ENCODE results near the gene SRGN. TPM values are rescaled to one million over a fixed set of nuclear protein-coding genes. Genes with fewer than 3 reads are reported as not detected.

SRGN gene
- total and polyA plus RNA-seq, 10 of the 15 experiments (the other 5 are each of a cell fraction or from before 2014, with no cell fraction given): 382 to 2,414 (median 885) TPM

GRCh38 chr10:69104994-69105790 is 17.3 kb downstream of the SRGN start (continued):
- TF ChIP-seq PRDM15 (CRISPR knock-in tag; IDR thresholded peaks at IDR 0.05) (peak; percentile 11; the same call in 1 of the 2 replicates), DPF2 (IDR thresholded peaks at IDR 0.05) (no peak), SRF (IDR thresholded peaks at IDR 0.05; ENCODE audit: low read depth in 2 of 2, low read length in 2 of 2) (no peak), SPI1 (IDR thresholded peaks at IDR 0.05; ENCODE audit: borderline replicate concordance, insufficient read depth, low read depth, low read length) (no peak), CEBPB (IDR thresholded peaks at IDR 0.05; ENCODE audit: borderline replicate concordance in 1 of 2, low read depth in 2 of 2, low read length in 2 of 2) (no peak), SMC3 (IDR thresholded peaks at IDR 0.05; ENCODE audit: borderline replicate concordance, low read length) (peak; percentile 9; the same call in 1 of the 2 replicates), CBX5 (IDR thresholded peaks at IDR 0.05; ENCODE audit: low read depth) (no peak), CBX3 (IDR thresholded peaks at IDR 0.05; ENCODE audit: borderline replicate concordance, low read depth) (no peak), YBX1 (IDR thresholded peaks at IDR 0.05) (no peak), ZZZ3 (IDR thresholded peaks at IDR 0.05; ENCODE audit: control insufficient read depth, insufficient read length, low read depth) (no peak), NRF1 (conservative IDR thresholded peaks at IDR 0.05; ENCODE audit: low read depth, low read length) (no peak), ZBTB4 (CRISPR knock-in tag; IDR thresholded peaks at IDR 0.05) (peak; percentile 11; the same call in 1 of the 2 replicates), MLLT1 (IDR thresholded peaks at IDR 0.05) (no peak), SREBF2 (IDR thresholded peaks at IDR 0.05; ENCODE audit: low read length) (no peak), IKZF2 (IDR thresholded peaks at IDR 0.05) (no peak), ESRRA (IDR thresholded peaks at IDR 0.05; ENCODE audit: low read length) (no peak), SREBF1 (IDR thresholded peaks at IDR 0.05; ENCODE audit: low read length) (no peak)
- TF ChIP-seq, protein P1, sequence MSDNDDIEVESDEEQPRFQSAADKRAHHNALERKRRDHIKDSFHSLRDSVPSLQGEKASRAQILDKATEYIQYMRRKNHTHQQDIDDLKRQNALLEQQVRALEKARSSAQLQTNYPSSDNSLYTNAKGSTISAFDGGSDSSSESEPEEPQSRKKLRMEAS (IDR thresholded peaks at IDR 0.05; ENCODE audit: low read depth, low read length): no peak
- TF ChIP-seq, protein P2, sequence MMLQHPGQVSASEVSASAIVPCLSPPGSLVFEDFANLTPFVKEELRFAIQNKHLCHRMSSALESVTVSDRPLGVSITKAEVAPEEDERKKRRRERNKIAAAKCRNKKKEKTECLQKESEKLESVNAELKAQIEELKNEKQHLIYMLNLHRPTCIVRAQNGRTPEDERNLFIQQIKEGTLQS (IDR thresholded peaks at IDR 0.05; ENCODE audit: borderline replicate concordance, extremely low read depth, low read depth, low read length): no peak

All from GM12878 (cell line).